Activated naive CD8-positive, alpha-beta T cell (primary cell): ENCODE measurements around the gene ACTN3.

Experiments
- H3K27ac Mint-ChIP-seq: one replicate; pipeline ENCODE4 v1.8.0; 2021; ENCODE audit warnings: mixed read lengths
- H3K27me3 Mint-ChIP-seq: one replicate; pipeline ENCODE4 v1.8.0; 2021; ENCODE audit warnings: mixed read lengths
- H3K36me3 Mint-ChIP-seq: one replicate; pipeline ENCODE4 v1.8.0; 2021; ENCODE audit warnings: mixed read lengths
- H3K4me1 Mint-ChIP-seq: one replicate; pipeline ENCODE4 v1.8.0; 2021; ENCODE audit warnings: low read depth, mixed read lengths
- H3K4me3 Mint-ChIP-seq: one replicate; pipeline ENCODE4 v1.8.0; 2021; ENCODE audit warnings: mild to moderate bottlenecking, mixed read lengths
- H3K9me3 Mint-ChIP-seq: one replicate; pipeline ENCODE4 v1.8.0; 2021; ENCODE audit warnings: low read depth, mixed read lengths

The ACTN3 gene

GRCh38 chr11:66546368-66546965 is at the start of gene ACTN3:
Gene ACTN3 (plus strand): TSS chr11:66546903. CDS start chr11:66546938, 35 bp downstream.
- Mint-ChIP-seq H3K36me3 (no peaks in the 10 kb centered on the region), H3K4me3 (peak within 1 kb of the TSS; percentile 83), H3K27me3 (no peaks in the 10 kb centered on the region), H3K27ac (peak within 1 kb of the TSS; percentile 70), H3K4me1 (peaks cover 22% of the 10 kb centered on the region), H3K9me3 (no peaks in the 10 kb centered on the region)

GRCh38 chr11:66497206-66497605 is 49.5 kb upstream of the ACTN3 start:
- H3K4me1 Mint-ChIP-seq, result no peaks in the 10 kb centered on the region
- H3K27ac Mint-ChIP-seq, result no peak overlapping the region
- H3K27me3 Mint-ChIP-seq, result no peaks in the 10 kb centered on the region
- H3K9me3 Mint-ChIP-seq, result no peaks in the 10 kb centered on the region
- H3K36me3 Mint-ChIP-seq, result peaks cover 3% of the 10 kb centered on the region
- no peak overlapping the region for H3K4me3 Mint-ChIP-seq

GRCh38 chr11:66498506-66498905 is 48.2 kb upstream of the ACTN3 start:
- H3K4me1 Mint-ChIP-seq, result no peaks in the 10 kb centered on the region
- H3K27ac Mint-ChIP-seq, result no peak overlapping the region
- H3K4me3 Mint-ChIP-seq, result no peak overlapping the region
- H3K9me3 Mint-ChIP-seq, result no peaks in the 10 kb centered on the region
- H3K36me3 Mint-ChIP-seq, result no peaks in the 10 kb centered on the region
- no peaks in the 10 kb centered on the region for H3K27me3 Mint-ChIP-seq

- Mint-ChIP-seq H3K27me3 (no peaks in the 10 kb centered on the region), H3K4me1 (no peaks in the 10 kb centered on the region), H3K36me3 (peaks cover 3% of the 10 kb centered on the region), H3K27ac (no peak overlapping the region), H3K4me3 (no peak overlapping the region), H3K9me3 (no peaks in the 10 kb centered on the region)
Observed at GRCh38 chr11:66505276-66505816, 41.4 kb upstream of the ACTN3 start.

- Mint-ChIP-seq H3K27ac (no peak overlapping the region), H3K4me1 (peaks cover 10% of the 10 kb centered on the region)
Observed at GRCh38 chr11:66509131-66509561, 37.6 kb upstream of the ACTN3 start.

GRCh38 chr11:66510271-66510989 is 36.3 kb upstream of the ACTN3 start, which contains the start of gene BBS1:
Gene BBS1 (plus strand): TSS chr11:66510635. CDS start chr11:66510660, 25 bp downstream.
- H3K9me3 Mint-ChIP-seq, result no peaks in the 10 kb centered on the region
- H3K4me1 Mint-ChIP-seq, result peaks cover 10% of the 10 kb centered on the region
- H3K27me3 Mint-ChIP-seq, result no peaks in the 10 kb centered on the region
- H3K36me3 Mint-ChIP-seq, result peaks cover 5% of the 10 kb centered on the region
- H3K27ac Mint-ChIP-seq, result peak within 1 kb of the TSS; percentile 22
- peak within 1 kb of the TSS; percentile 93 for H3K4me3 Mint-ChIP-seq

More at GRCh38 chr11:66509131-66509561, 37.6 kb upstream of the ACTN3 start:
- no peak overlapping the region for H3K4me3 Mint-ChIP-seq
- H3K27me3 Mint-ChIP-seq, result no peaks in the 10 kb centered on the region
- peaks cover 5% of the 10 kb centered on the region for H3K36me3 Mint-ChIP-seq
- H3K9me3 Mint-ChIP-seq, result no peaks in the 10 kb centered on the region

- no peak overlapping the region for H3K27ac Mint-ChIP-seq
- no peaks in the 10 kb centered on the region for H3K9me3 Mint-ChIP-seq
- H3K27me3 Mint-ChIP-seq, result no peaks in the 10 kb centered on the region
- peaks cover 5% of the 10 kb centered on the region for H3K36me3 Mint-ChIP-seq
- H3K4me1 Mint-ChIP-seq, result peaks cover 10% of the 10 kb centered on the region
- peak overlapping the region; percentile 93 for H3K4me3 Mint-ChIP-seq
Observed at GRCh38 chr11:66510990-66511339, 35.7 kb upstream of the ACTN3 start.

GRCh38 chr11:66523611-66524010 is 23.1 kb upstream of the ACTN3 start:
- H3K27me3 Mint-ChIP-seq, result no peaks in the 10 kb centered on the region
- H3K4me1 Mint-ChIP-seq, result no peaks in the 10 kb centered on the region
- peaks cover 7% of the 10 kb centered on the region for H3K36me3 Mint-ChIP-seq
- no peak overlapping the region for H3K4me3 Mint-ChIP-seq
- no peaks in the 10 kb centered on the region for H3K9me3 Mint-ChIP-seq
- H3K27ac Mint-ChIP-seq, result no peak overlapping the region

GRCh38 chr11:66524304-66525040 is 22.2 kb upstream of the ACTN3 start:
- Mint-ChIP-seq H3K27me3 (no peaks in the 10 kb centered on the region), H3K9me3 (no peaks in the 10 kb centered on the region), H3K4me1 (no peaks in the 10 kb centered on the region), H3K36me3 (peaks cover 7% of the 10 kb centered on the region), H3K27ac (no peak overlapping the region), H3K4me3 (no peak overlapping the region)

GRCh38 chr11:66529069-66529468 is 17.6 kb upstream of the ACTN3 start:
- no peaks in the 10 kb centered on the region for H3K27me3 Mint-ChIP-seq
- H3K36me3 Mint-ChIP-seq, result no peaks in the 10 kb centered on the region
- no peaks in the 10 kb centered on the region for H3K9me3 Mint-ChIP-seq
- no peaks in the 10 kb centered on the region for H3K4me1 Mint-ChIP-seq
- H3K27ac Mint-ChIP-seq, result peak overlapping the region; percentile 11
- H3K4me3 Mint-ChIP-seq, result no peak overlapping the region

GRCh38 chr11:66529655-66530054 is 17.0 kb upstream of the ACTN3 start:
- Mint-ChIP-seq H3K27ac (no peak overlapping the region), H3K4me1 (no peaks in the 10 kb centered on the region), H3K4me3 (no peak overlapping the region), H3K9me3 (no peaks in the 10 kb centered on the region), H3K27me3 (no peaks in the 10 kb centered on the region), H3K36me3 (no peaks in the 10 kb centered on the region)

- Mint-ChIP-seq H3K27ac (no peak overlapping the region), H3K4me1 (no peaks in the 10 kb centered on the region), H3K36me3 (peaks cover 4% of the 10 kb centered on the region), H3K4me3 (no peak overlapping the region), H3K27me3 (no peaks in the 10 kb centered on the region), H3K9me3 (no peaks in the 10 kb centered on the region)
Observed at GRCh38 chr11:66530927-66531709, 15.6 kb upstream of the ACTN3 start.

GRCh38 chr11:66531841-66532240 is 14.9 kb upstream of the ACTN3 start:
- Mint-ChIP-seq H3K9me3 (no peaks in the 10 kb centered on the region), H3K4me3 (no peak overlapping the region), H3K27me3 (no peaks in the 10 kb centered on the region), H3K4me1 (no peaks in the 10 kb centered on the region), H3K36me3 (peaks cover 4% of the 10 kb centered on the region), H3K27ac (no peak overlapping the region)

GRCh38 chr11:66532784-66533183 is 13.9 kb upstream of the ACTN3 start:
- H3K27ac Mint-ChIP-seq, result no peak overlapping the region
- no peak overlapping the region for H3K4me3 Mint-ChIP-seq
- H3K9me3 Mint-ChIP-seq, result no peaks in the 10 kb centered on the region
- H3K4me1 Mint-ChIP-seq, result no peaks in the 10 kb centered on the region
- H3K27me3 Mint-ChIP-seq, result no peaks in the 10 kb centered on the region
- H3K36me3 Mint-ChIP-seq, result peaks cover 4% of the 10 kb centered on the region
